ENCODE data around the gene NCOA1. TPM values are rescaled to one million over a fixed set of nuclear protein-coding genes. Genes with fewer than 3 reads are reported as not detected.

The NCOA1 gene
- total RNA-seq, 1 experiment from 2014 or later, result 24.6 TPM

DNA sequence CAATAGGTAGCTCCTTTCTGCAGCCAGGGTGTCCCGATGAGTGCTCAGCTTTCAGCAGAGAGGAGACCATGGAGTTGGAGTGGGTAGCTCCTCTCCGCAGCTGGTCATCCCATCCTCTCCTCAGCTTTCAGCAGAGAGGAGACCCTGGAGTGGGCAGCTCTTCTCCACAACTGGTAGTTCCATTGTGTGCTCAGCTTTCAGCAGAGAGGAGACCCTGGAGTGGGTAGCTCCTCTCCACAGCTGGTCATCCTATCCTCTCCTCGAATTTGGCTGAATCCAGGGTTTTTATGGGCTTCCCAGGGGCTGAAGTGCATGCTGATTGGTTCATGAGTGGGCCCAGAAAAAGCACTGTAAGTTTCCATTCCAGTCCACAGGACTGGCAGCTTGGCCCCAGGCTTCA lies 75.2 kb downstream of the NCOA1 start:
- no peak for ATAC-seq
- intact Hi-C loops (cut with micrococcal nuclease; ENCODE audit: unreplicated experiment), result no loop called here
- CTCF ChIA-PET, result no interaction called here

GRCh38 chr2:24566630-24567029 lies 75.6 kb downstream of the NCOA1 start:
- in situ Hi-C loops (cut with HindIII; ENCODE audit: low pct_unique_long_range_greater_than_20kb, low sequenced_read_pairs) (no loop called here), intact Hi-C loops (cut with micrococcal nuclease; ENCODE audit: unreplicated experiment) (no loop called here)
- Histone ChIP-seq H3K4me3 (ENCODE audit: low read depth in 2 of 2, low read length in 2 of 2) (no peak overlapping the region), H3K4me1 (ENCODE audit: control insufficient read depth, insufficient read depth, low read length) (no peaks in the 10 kb centered on the region), H3K27me3 (ENCODE audit: control insufficient read depth, insufficient read depth, low read length) (no peaks in the 10 kb centered on the region), H3K27ac (ENCODE audit: low read length) (no peak overlapping the region), H3K9me3 (ENCODE audit: control insufficient read depth, insufficient read depth, low read depth, low read length) (no peaks in the 10 kb centered on the region; the same call in 1 of the 2 replicates), H3K36me3 (ENCODE audit: control insufficient read depth, insufficient read depth, low read length) (no peaks in the 10 kb centered on the region)
- ChIA-PET POLR2A (no interaction called here), CTCF (no interaction called here)
- no peak for DNase-seq (ENCODE audit: low read depth, low spot score)
- BruUV-seq (replicated peaks), result no TSS peak
- ATAC-seq, result no peak
- TF ChIP-seq REST (IDR thresholded peaks at IDR 0.05; ENCODE audit: insufficient read depth in 1 of 2, low read depth in 2 of 2, low read length in 1 of 2) (no peak), CTCF (IDR thresholded peaks at IDR 0.05) (no peak), TCF7L2 (IDR thresholded peaks at IDR 0.05; ENCODE audit: low read depth, low read length) (no peak), POLR2AphosphoS5 (IDR thresholded peaks at IDR 0.05; ENCODE audit: low read depth, low read length) (no peak), SIN3A (IDR thresholded peaks at IDR 0.05; ENCODE audit: borderline replicate concordance, insufficient read depth, low read depth, low read length) (no peak)

More for the DNA sequence above, 75.2 kb downstream of the NCOA1 start:
- in situ Hi-C loops (cut with HindIII; ENCODE audit: low pct_unique_long_range_greater_than_20kb, low sequenced_read_pairs), result no loop called here
- POLR2A ChIA-PET, result no interaction called here
- no peak overlapping the region for H3K27ac ChIP-seq (ENCODE audit: low read length)
- H3K4me1 ChIP-seq (ENCODE audit: control insufficient read depth, insufficient read depth, low read length), result no peaks in the 10 kb centered on the region
- H3K27me3 ChIP-seq (ENCODE audit: control insufficient read depth, insufficient read depth, low read length), result no peaks in the 10 kb centered on the region
- H3K9me3 ChIP-seq (ENCODE audit: control insufficient read depth, insufficient read depth, low read depth, low read length), result no peaks in the 10 kb centered on the region; the same call in 1 of the 2 replicates
- H3K4me3 ChIP-seq (ENCODE audit: low read depth in 2 of 2, low read length in 2 of 2), result no peak overlapping the region
- no peak for TF ChIP-seq REST (IDR thresholded peaks at IDR 0.05; ENCODE audit: insufficient read depth in 1 of 2, low read depth in 2 of 2, low read length in 1 of 2)
- no TSS peak for BruUV-seq (replicated peaks)
- DNase-seq (ENCODE audit: low read depth, low spot score), result no peak
- no peaks in the 10 kb centered on the region for H3K36me3 ChIP-seq (ENCODE audit: control insufficient read depth, insufficient read depth, low read length)

Data from Panc1 (cell line).